RKO (cell line): ENCODE measurements around the gene TBCD.

Experiments
- DNase-seq: peaks from one replicate; pipeline ENCODE4 v3.0.0-alpha.2; 2016; ENCODE audit warnings: low spot score

Gene TBCD

GRCh38 chr17:82751571-82752370 lies at the start of gene TBCD:
TBCD (plus strand) TSS chr17:82752065; CDS start chr17:82752194, 129 bp downstream.
- DNase-seq: peak; percentile 88

GRCh38 chr17:82702231-82702927 lies 49.5 kb upstream of the TBCD start:
- no peak for DNase-seq

- DNase-seq: no peak
Measured at GRCh38 chr17:82703036-82703745, 48.7 kb upstream of the TBCD start.

- no peak for DNase-seq
Measured at GRCh38 chr17:82703935-82704865, 47.7 kb upstream of the TBCD start.

GRCh38 chr17:82704886-82705285 lies 47.0 kb upstream of the TBCD start:
- no peak for DNase-seq

GRCh38 chr17:82705756-82706155 lies 46.1 kb upstream of the TBCD start:
- no peak for DNase-seq

GRCh38 chr17:82709024-82709675 lies 42.7 kb upstream of the TBCD start:
- DNase-seq: no peak

- no peak for DNase-seq
Measured at GRCh38 chr17:82709676-82710498, 42.0 kb upstream of the TBCD start.

GRCh38 chr17:82710499-82711232 lies 41.2 kb upstream of the TBCD start:
- no peak for DNase-seq

- no peak for DNase-seq
Measured at GRCh38 chr17:82713071-82713723, 38.7 kb upstream of the TBCD start.

GRCh38 chr17:82716203-82717010 lies 35.5 kb upstream of the TBCD start, which contains the start of gene FN3KRP:
FN3KRP (plus strand) TSS chr17:82716706; CDS start chr17:82716756, 50 bp downstream.
- peak; percentile 94 for DNase-seq

- no peak for DNase-seq
Measured at GRCh38 chr17:82718986-82719685, 32.7 kb upstream of the TBCD start.

- DNase-seq: no peak
Measured at GRCh38 chr17:82720204-82720603, 31.7 kb upstream of the TBCD start.

- DNase-seq: no peak
Measured at GRCh38 chr17:82722341-82723013, 29.4 kb upstream of the TBCD start.

- DNase-seq: no peak
Measured at GRCh38 chr17:82723169-82723807, 28.6 kb upstream of the TBCD start.

GRCh38 chr17:82726427-82726826 lies 25.4 kb upstream of the TBCD start:
- no peak for DNase-seq
